RWPE1 (cell line): Measurements from ENCODE around the gene CCDC92.

Experiments used
- CTCF ChIA-PET: fragments of 350-600 bp; sonication (Branson Sonifier 250); formaldehyde crosslinking; extraction: SDS; loops from one replicate; lab custom pipeline; 2021; lab: Yijun Ruan, JAX
- POLR2A ChIA-PET: fragments of 400-600 bp; formaldehyde crosslinking; extraction: SDS; loops from one replicate; lab custom pipeline; 2020; ENCODE audit warnings: antibody characterized with exemption; ENCODE audit not compliant: low non-redundant PET; lab: Yijun Ruan, JAX
- DNase-seq: peaks from one replicate; pipeline ENCODE4 v3.0.0; 2012; ENCODE audit warnings: low spot score
- H3K27ac ChIP-seq: fragments of 450-650 bp; 2 replicates; pipeline ENCODE4 v1.5.1; 2017
- TF ChIP-seq, protein P1 (sequence below): fragments of 450-650 bp; conservative IDR thresholded peaks from 2 replicates; pipeline ENCODE4 v1.5.1; 2017; ENCODE audit warnings: low read depth, mild to moderate bottlenecking

Gene CCDC92

DNA sequence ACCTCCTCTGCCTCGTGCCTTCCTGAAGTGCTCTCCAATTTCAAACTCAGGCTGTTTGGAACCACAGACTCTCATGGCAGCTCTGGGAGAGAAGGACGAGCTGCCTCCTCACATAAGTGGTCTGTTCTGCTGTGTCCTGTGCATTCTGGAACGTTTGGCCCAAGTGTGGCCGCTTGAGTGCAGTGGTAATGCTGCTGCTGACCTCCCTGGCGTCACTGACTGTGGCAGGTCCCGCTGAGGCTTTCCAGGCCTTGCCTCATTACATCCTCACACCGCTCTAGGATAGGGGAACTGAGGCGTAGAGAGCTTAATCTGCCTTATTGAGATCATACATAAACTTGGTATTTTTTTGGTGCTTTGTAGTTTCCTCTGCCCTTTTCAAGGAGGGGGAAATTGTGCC is 14.2 kb downstream of the CCDC92 start:
- POLR2A ChIA-PET, result no interaction called here
- H3K27ac ChIP-seq, result no peak overlapping the region
- CTCF ChIA-PET, result no interaction called here
- TF ChIP-seq, protein P1, sequence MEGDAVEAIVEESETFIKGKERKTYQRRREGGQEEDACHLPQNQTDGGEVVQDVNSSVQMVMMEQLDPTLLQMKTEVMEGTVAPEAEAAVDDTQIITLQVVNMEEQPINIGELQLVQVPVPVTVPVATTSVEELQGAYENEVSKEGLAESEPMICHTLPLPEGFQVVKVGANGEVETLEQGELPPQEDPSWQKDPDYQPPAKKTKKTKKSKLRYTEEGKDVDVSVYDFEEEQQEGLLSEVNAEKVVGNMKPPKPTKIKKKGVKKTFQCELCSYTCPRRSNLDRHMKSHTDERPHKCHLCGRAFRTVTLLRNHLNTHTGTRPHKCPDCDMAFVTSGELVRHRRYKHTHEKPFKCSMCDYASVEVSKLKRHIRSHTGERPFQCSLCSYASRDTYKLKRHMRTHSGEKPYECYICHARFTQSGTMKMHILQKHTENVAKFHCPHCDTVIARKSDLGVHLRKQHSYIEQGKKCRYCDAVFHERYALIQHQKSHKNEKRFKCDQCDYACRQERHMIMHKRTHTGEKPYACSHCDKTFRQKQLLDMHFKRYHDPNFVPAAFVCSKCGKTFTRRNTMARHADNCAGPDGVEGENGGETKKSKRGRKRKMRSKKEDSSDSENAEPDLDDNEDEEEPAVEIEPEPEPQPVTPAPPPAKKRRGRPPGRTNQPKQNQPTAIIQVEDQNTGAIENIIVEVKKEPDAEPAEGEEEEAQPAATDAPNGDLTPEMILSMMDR, result no peak
- no peak for DNase-seq

GRCh38 chr12:123957196-123957595 is 15.4 kb downstream of the CCDC92 start:
- DNase-seq, result no peak
- ChIA-PET CTCF (interaction anchor here (0.5 kb wide), 1 partner anchor 489 kb away, joined by 6 read pairs; no protein-coding TSS in a partner anchor), POLR2A (no interaction called here)
- H3K27ac ChIP-seq, result no peak overlapping the region
- TF ChIP-seq, protein P1, result no peak

- POLR2A ChIA-PET, result no interaction called here
- H3K27ac ChIP-seq, result no peak overlapping the region
- TF ChIP-seq, protein P1, result no peak
- no peak for DNase-seq
- CTCF ChIA-PET, result no interaction called here
Observed at GRCh38 chr12:123956249-123956648, 16.4 kb downstream of the CCDC92 start.

- CTCF ChIA-PET, result interaction anchor here (0.6 kb wide), 1 partner anchor 41 kb away, joined by 3 read pairs; no protein-coding TSS in a partner anchor
- DNase-seq, result no peak
- H3K27ac ChIP-seq, result no peak overlapping the region
- TF ChIP-seq, protein P1, result no peak
- POLR2A ChIA-PET, result no interaction called here
Observed at GRCh38 chr12:123954647-123955350, 17.8 kb downstream of the CCDC92 start.

- TF ChIP-seq, protein P1, result no peak
- ChIA-PET POLR2A (no interaction called here), CTCF (no interaction called here)
- no peak for DNase-seq
- no peak overlapping the region for H3K27ac ChIP-seq
Observed at GRCh38 chr12:123952037-123952436, 20.6 kb downstream of the CCDC92 start.

- no peak for DNase-seq
- ChIA-PET POLR2A (no interaction called here), CTCF (no interaction called here)
- TF ChIP-seq, protein P1, result no peak
- H3K27ac ChIP-seq, result no peak overlapping the region
Observed at GRCh38 chr12:123951467-123951866, 21.2 kb downstream of the CCDC92 start.
